Measurements from ENCODE around the gene NAT8L.

DNA sequence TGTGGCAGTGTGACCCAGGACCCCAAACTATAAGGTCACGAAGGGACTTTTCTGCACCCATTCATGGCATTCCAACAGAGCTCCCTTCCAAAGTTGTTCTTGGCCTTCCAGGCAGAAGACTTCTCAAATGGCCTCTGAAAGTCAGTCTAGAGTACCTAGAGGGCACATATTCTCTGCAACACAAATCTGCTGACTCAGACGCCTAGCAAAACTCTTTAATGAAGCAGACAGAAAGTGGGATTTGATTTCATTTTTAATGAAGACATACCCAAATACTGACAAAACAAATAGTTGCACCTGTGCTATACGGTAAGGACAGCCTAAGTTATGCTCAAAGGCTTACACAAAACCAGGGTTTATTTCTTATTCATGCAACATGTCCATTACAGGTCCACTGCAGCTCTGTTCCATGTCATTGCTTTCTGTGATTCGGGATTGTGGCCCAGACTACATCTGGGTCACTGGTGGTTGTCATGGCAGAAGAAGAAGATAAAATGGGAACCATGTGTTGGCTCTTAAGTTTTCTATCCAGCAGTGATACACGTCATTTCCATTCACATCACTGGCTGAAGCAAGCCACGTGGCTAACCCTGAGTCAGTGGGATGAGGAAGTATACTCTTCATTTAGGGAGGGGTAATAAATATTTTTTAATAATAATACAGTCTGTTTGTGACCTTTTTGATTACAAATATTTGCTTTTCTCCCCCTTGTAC is 57.7 kb downstream of the NAT8L start:
- TF ChIP-seq, protein P1, sequence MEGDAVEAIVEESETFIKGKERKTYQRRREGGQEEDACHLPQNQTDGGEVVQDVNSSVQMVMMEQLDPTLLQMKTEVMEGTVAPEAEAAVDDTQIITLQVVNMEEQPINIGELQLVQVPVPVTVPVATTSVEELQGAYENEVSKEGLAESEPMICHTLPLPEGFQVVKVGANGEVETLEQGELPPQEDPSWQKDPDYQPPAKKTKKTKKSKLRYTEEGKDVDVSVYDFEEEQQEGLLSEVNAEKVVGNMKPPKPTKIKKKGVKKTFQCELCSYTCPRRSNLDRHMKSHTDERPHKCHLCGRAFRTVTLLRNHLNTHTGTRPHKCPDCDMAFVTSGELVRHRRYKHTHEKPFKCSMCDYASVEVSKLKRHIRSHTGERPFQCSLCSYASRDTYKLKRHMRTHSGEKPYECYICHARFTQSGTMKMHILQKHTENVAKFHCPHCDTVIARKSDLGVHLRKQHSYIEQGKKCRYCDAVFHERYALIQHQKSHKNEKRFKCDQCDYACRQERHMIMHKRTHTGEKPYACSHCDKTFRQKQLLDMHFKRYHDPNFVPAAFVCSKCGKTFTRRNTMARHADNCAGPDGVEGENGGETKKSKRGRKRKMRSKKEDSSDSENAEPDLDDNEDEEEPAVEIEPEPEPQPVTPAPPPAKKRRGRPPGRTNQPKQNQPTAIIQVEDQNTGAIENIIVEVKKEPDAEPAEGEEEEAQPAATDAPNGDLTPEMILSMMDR (IDR thresholded peaks at IDR 0.05), result no peak
- no peak for TF ChIP-seq POLR2A (IDR thresholded peaks at IDR 0.05)
